ENCODE data around the gene NXPE4.
"Not testable (repeated sequence)": the region's sequence is repeated elsewhere in the genome, so short reads cannot be mapped to it uniquely, and the experiment has no call there.

The NXPE4 gene

DNA sequence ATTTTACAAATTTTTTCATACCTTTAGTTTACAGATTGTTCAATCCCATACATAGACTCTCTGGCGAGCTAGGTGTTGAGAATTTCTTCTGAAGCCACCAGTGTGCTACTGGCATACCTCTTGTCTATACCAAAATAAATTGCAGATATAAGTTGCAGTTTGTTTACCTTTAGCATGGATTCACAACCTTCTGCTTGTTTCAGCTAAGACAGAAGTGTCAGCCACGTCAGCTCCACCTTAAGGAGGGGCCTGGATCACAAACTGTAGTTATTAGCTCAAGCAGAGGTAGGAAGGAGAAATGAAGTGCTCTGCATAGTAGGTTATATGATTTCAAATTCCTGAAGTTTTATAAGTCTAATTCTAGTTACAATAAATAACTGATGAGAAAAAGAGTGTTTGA is at the start of gene NXPE4:
TSS of gene NXPE4 (minus strand) at position 216 of the 400 bp plus-strand sequence. CDS start 1,027 bp downstream, outside the sequence.
- no peak for TF ChIP-seq CTCF (IDR thresholded peaks at IDR 0.05; ENCODE audit: insufficient read depth, low read length, poor library complexity, severe bottlenecking)
- TF ChIP-seq EZH2phosphoT487 (conservative IDR thresholded peaks at IDR 0.05; ENCODE audit: low read length), result no peak
- Histone ChIP-seq H2AFZ (ENCODE audit: low read depth, low read length, severe bottlenecking) (no peak within 1 kb of the TSS), H3K9ac (ENCODE audit: low read length) (no peak within 1 kb of the TSS)

GRCh38 chr11:114639440-114639839 is 43.9 kb upstream of the NXPE4 start:
- not testable (repeated sequence) for H3K79me2 ChIP-seq (ENCODE audit: insufficient read depth, low read length); H3K27me3 ChIP-seq (ENCODE audit: low read length); H3K9me3 ChIP-seq (ENCODE audit: insufficient read depth, low read length); H3K9me2 ChIP-seq (replicated peaks; ENCODE audit: insufficient read depth, low read length); H3K4me2 ChIP-seq (ENCODE audit: low read depth, low read length, poor library complexity, severe bottlenecking); H3K36me3 ChIP-seq (ENCODE audit: low read length); H2AFZ ChIP-seq (ENCODE audit: low read depth, low read length, severe bottlenecking); H4K20me1 ChIP-seq (ENCODE audit: low read depth, low read length); H3K27ac ChIP-seq (ENCODE audit: low read depth, low read length); H3K4me3 ChIP-seq (ENCODE audit: insufficient read depth, low read length, poor library complexity, severe bottlenecking); H3K9ac ChIP-seq (ENCODE audit: low read length); H3F3A ChIP-seq (ENCODE audit: insufficient read depth)

More for the DNA sequence above, at the start of gene NXPE4:
- H4K20me1 ChIP-seq (ENCODE audit: low read depth, low read length), result no peaks in the 10 kb centered on the region
- H3K9me3 ChIP-seq (ENCODE audit: insufficient read depth, low read length), result no peaks in the 10 kb centered on the region
- H3K27ac ChIP-seq (ENCODE audit: low read depth, low read length), result no peak within 1 kb of the TSS
- H3K9me2 ChIP-seq (replicated peaks; ENCODE audit: insufficient read depth, low read length), result no peaks in the 10 kb centered on the region
- no peaks in the 10 kb centered on the region for H3F3A ChIP-seq (ENCODE audit: insufficient read depth)
- no peaks in the 10 kb centered on the region for H3K27me3 ChIP-seq (ENCODE audit: low read length)
- no peak within 1 kb of the TSS for H3K4me2 ChIP-seq (ENCODE audit: low read depth, low read length, poor library complexity, severe bottlenecking)
- H3K79me2 ChIP-seq (ENCODE audit: insufficient read depth, low read length), result no peaks in the 10 kb centered on the region
- no peaks in the 10 kb centered on the region for H3K36me3 ChIP-seq (ENCODE audit: low read length)
- no peak within 1 kb of the TSS for H3K4me3 ChIP-seq (ENCODE audit: insufficient read depth, low read length, poor library complexity, severe bottlenecking)

- not testable (repeated sequence) for H3K4me2 ChIP-seq (ENCODE audit: low read depth, low read length, poor library complexity, severe bottlenecking); H3K9me3 ChIP-seq (ENCODE audit: insufficient read depth, low read length); H3K27me3 ChIP-seq (ENCODE audit: low read length); H3K4me3 ChIP-seq (ENCODE audit: insufficient read depth, low read length, poor library complexity, severe bottlenecking); H4K20me1 ChIP-seq (ENCODE audit: low read depth, low read length); H2AFZ ChIP-seq (ENCODE audit: low read depth, low read length, severe bottlenecking); H3K27ac ChIP-seq (ENCODE audit: low read depth, low read length); H3K36me3 ChIP-seq (ENCODE audit: low read length); H3K9me2 ChIP-seq (replicated peaks; ENCODE audit: insufficient read depth, low read length); H3K9ac ChIP-seq (ENCODE audit: low read length); H3K79me2 ChIP-seq (ENCODE audit: insufficient read depth, low read length); H3F3A ChIP-seq (ENCODE audit: insufficient read depth)
Measured at GRCh38 chr11:114631445-114631965, 35.9 kb upstream of the NXPE4 start.

GRCh38 chr11:114625294-114625693 is 29.7 kb upstream of the NXPE4 start:
- no peaks in the 10 kb centered on the region for H3F3A ChIP-seq (ENCODE audit: insufficient read depth)
- TF ChIP-seq EZH2phosphoT487 (conservative IDR thresholded peaks at IDR 0.05; ENCODE audit: low read length), result no peak
- TF ChIP-seq CTCF (IDR thresholded peaks at IDR 0.05; ENCODE audit: insufficient read depth, low read length, poor library complexity, severe bottlenecking), result no peak
- no peaks in the 10 kb centered on the region for H3K27me3 ChIP-seq (ENCODE audit: low read length)
- H3K36me3 ChIP-seq (ENCODE audit: low read length), result no peaks in the 10 kb centered on the region
- H3K27ac ChIP-seq (ENCODE audit: low read depth, low read length), result no peak overlapping the region
- H3K4me3 ChIP-seq (ENCODE audit: insufficient read depth, low read length, poor library complexity, severe bottlenecking), result no peak overlapping the region
- H3K9ac ChIP-seq (ENCODE audit: low read length), result no peak overlapping the region
- no peaks in the 10 kb centered on the region for H3K9me2 ChIP-seq (replicated peaks; ENCODE audit: insufficient read depth, low read length)
- no peak overlapping the region for H3K4me2 ChIP-seq (ENCODE audit: low read depth, low read length, poor library complexity, severe bottlenecking)
- no peak overlapping the region for H2AFZ ChIP-seq (ENCODE audit: low read depth, low read length, severe bottlenecking)
- peaks cover 4% of the 10 kb centered on the region; the same call in 1 of the 2 replicates for H3K9me3 ChIP-seq (ENCODE audit: insufficient read depth, low read length)
- no peaks in the 10 kb centered on the region for H3K79me2 ChIP-seq (ENCODE audit: insufficient read depth, low read length)
- H4K20me1 ChIP-seq (ENCODE audit: low read depth, low read length), result no peaks in the 10 kb centered on the region
